ENCODE data around the gene NELL1. TPM values are rescaled to one million over a fixed set of nuclear protein-coding genes. Genes with fewer than 3 reads are reported as not detected.

NELL1 gene
- polyA plus RNA-seq, 1 experiment = not detected

GRCh38 chr11:20876738-20877137 lies 207.4 kb downstream of the NELL1 start:
- TF ChIP-seq CTCF (IDR thresholded peaks at IDR 0.05; ENCODE audit: low read depth, low read length) = no peak
- DNase-seq (ENCODE audit: low read depth, low spot score) = no peak
- Histone ChIP-seq H3K9me3 (ENCODE audit: control insufficient read depth, insufficient read depth, low read length) (peaks cover 22% of the 10 kb centered on the region), H3K27me3 (ENCODE audit: control insufficient read depth, insufficient read depth, low read length) (no peaks in the 10 kb centered on the region), H3K27ac (ENCODE audit: low read depth, low read length) (no peak overlapping the region), H3K4me3 (ENCODE audit: low read depth, low read length) (no peak overlapping the region)
- ChIA-PET CTCF (no interaction called here), POLR2A (no interaction called here)

GRCh38 chr11:20880094-20880493 lies 210.7 kb downstream of the NELL1 start:
- no peak for TF ChIP-seq CTCF (IDR thresholded peaks at IDR 0.05; ENCODE audit: low read depth, low read length)
- Histone ChIP-seq H3K9me3 (ENCODE audit: control insufficient read depth, insufficient read depth, low read length) (peaks cover 13% of the 10 kb centered on the region), H3K4me3 (ENCODE audit: low read depth, low read length) (no peak overlapping the region), H3K27me3 (ENCODE audit: control insufficient read depth, insufficient read depth, low read length) (no peaks in the 10 kb centered on the region), H3K27ac (ENCODE audit: low read depth, low read length) (no peak overlapping the region)
- no peak for DNase-seq (ENCODE audit: low read depth, low spot score)
- ChIA-PET POLR2A (no interaction called here), CTCF (no interaction called here)

GRCh38 chr11:20881328-20882079 lies 212.1 kb downstream of the NELL1 start:
- ChIA-PET CTCF (no interaction called here), POLR2A (no interaction called here)
- no peak overlapping the region for H3K27ac ChIP-seq (ENCODE audit: low read depth, low read length)

GRCh38 chr11:20887137-20887536 lies 217.8 kb downstream of the NELL1 start:
- H3K27ac ChIP-seq (ENCODE audit: low read depth, low read length) = no peak overlapping the region
- no peaks in the 10 kb centered on the region for H3K27me3 ChIP-seq (ENCODE audit: control insufficient read depth, insufficient read depth, low read length)
- H3K9me3 ChIP-seq (ENCODE audit: control insufficient read depth, insufficient read depth, low read length) = peaks cover 12% of the 10 kb centered on the region
- CTCF ChIA-PET = no interaction called here
- POLR2A ChIA-PET = no interaction called here
- H3K4me3 ChIP-seq (ENCODE audit: low read depth, low read length) = no peak overlapping the region
- TF ChIP-seq CTCF (IDR thresholded peaks at IDR 0.05; ENCODE audit: low read depth, low read length) = no peak
- DNase-seq (ENCODE audit: low read depth, low spot score) = no peak

More at GRCh38 chr11:20881328-20882079, 212.1 kb downstream of the NELL1 start:
- no peak for DNase-seq (ENCODE audit: low read depth, low spot score)
- no peak overlapping the region for H3K4me3 ChIP-seq (ENCODE audit: low read depth, low read length)
- no peaks in the 10 kb centered on the region for H3K27me3 ChIP-seq (ENCODE audit: control insufficient read depth, insufficient read depth, low read length)
- H3K9me3 ChIP-seq (ENCODE audit: control insufficient read depth, insufficient read depth, low read length) = peaks cover 10% of the 10 kb centered on the region
- TF ChIP-seq CTCF (IDR thresholded peaks at IDR 0.05; ENCODE audit: low read depth, low read length) = no peak

GRCh38 chr11:20894296-20894695 lies 224.9 kb downstream of the NELL1 start:
- H3K4me3 ChIP-seq (ENCODE audit: low read depth, low read length) = no peak overlapping the region
- ChIA-PET POLR2A (no interaction called here), CTCF (no interaction called here)
- H3K27ac ChIP-seq (ENCODE audit: low read depth, low read length) = no peak overlapping the region
- no peak for TF ChIP-seq CTCF (IDR thresholded peaks at IDR 0.05; ENCODE audit: low read depth, low read length)
- H3K9me3 ChIP-seq (ENCODE audit: control insufficient read depth, insufficient read depth, low read length) = peaks cover 16% of the 10 kb centered on the region
- H3K27me3 ChIP-seq (ENCODE audit: control insufficient read depth, insufficient read depth, low read length) = no peaks in the 10 kb centered on the region
- no peak for DNase-seq (ENCODE audit: low read depth, low spot score)
